Stimulated activated CD4-positive, alpha-beta T cell treated with anti-CD3 and anti-CD28 coated beads, Interleukin-15, amount 100 ng/mL, for 48 hours (primary cell): ENCODE results near the gene THRB.
"Not testable (repeated sequence)": the region's sequence is repeated elsewhere in the genome, so short reads cannot be mapped to it uniquely, and the experiment has no call there.

Experiments used
- DNase-seq, 2 donors: peaks; one replicate each; pipeline ENCODE4 v3.0.0-alpha.2; 2020; ENCODE audit warnings: low read depth in 2 of 2

THRB gene

GRCh38 chr3:24447836-24448235 lies 46.8 kb downstream of the THRB start:
- no peak for DNase-seq

GRCh38 chr3:24446032-24446431 lies 48.6 kb downstream of the THRB start:
- DNase-seq: no peak

- no peak for DNase-seq
Measured at GRCh38 chr3:24443476-24443875, 51.2 kb downstream of the THRB start.

GRCh38 chr3:24440760-24441464 lies 53.7 kb downstream of the THRB start:
- no peak for DNase-seq

- DNase-seq: no peak
Measured at GRCh38 chr3:24439021-24439420, 55.6 kb downstream of the THRB start.

- no peak for DNase-seq
Measured at GRCh38 chr3:24437326-24437725, 57.3 kb downstream of the THRB start.

- DNase-seq: no peak
Measured at GRCh38 chr3:24435584-24435983, 59.1 kb downstream of the THRB start.

GRCh38 chr3:24434651-24435050 lies 60.0 kb downstream of the THRB start:
- DNase-seq: no peak

- no peak for DNase-seq
Measured at GRCh38 chr3:24433838-24434591, 60.6 kb downstream of the THRB start.

- DNase-seq: no peak
Measured at GRCh38 chr3:24432989-24433388, 61.7 kb downstream of the THRB start.

- DNase-seq: no peak
Measured at GRCh38 chr3:24428481-24428880, 66.2 kb downstream of the THRB start.

- no peak for DNase-seq
Measured at GRCh38 chr3:24426896-24427295, 67.8 kb downstream of the THRB start.

- DNase-seq: not testable (repeated sequence)
Measured at GRCh38 chr3:24420829-24421228, 73.8 kb downstream of the THRB start.

- no peak for DNase-seq
Measured at GRCh38 chr3:24420224-24420623, 74.4 kb downstream of the THRB start.

GRCh38 chr3:24419067-24419791 lies 75.4 kb downstream of the THRB start:
- no peak for DNase-seq

- DNase-seq: no peak
Measured at GRCh38 chr3:24417730-24418129, 76.9 kb downstream of the THRB start.

- no peak for DNase-seq
Measured at GRCh38 chr3:24416224-24416623, 78.4 kb downstream of the THRB start.

GRCh38 chr3:24415824-24416223 lies 78.8 kb downstream of the THRB start:
- no peak for DNase-seq

GRCh38 chr3:24413662-24414061 lies 81.0 kb downstream of the THRB start:
- not testable (repeated sequence) for DNase-seq

- DNase-seq: no peak
Measured at GRCh38 chr3:24410860-24411259, 83.8 kb downstream of the THRB start.

- no peak for DNase-seq
Measured at GRCh38 chr3:24407980-24408680, 86.5 kb downstream of the THRB start.

- DNase-seq: no peak
Measured at GRCh38 chr3:24406900-24407299, 87.8 kb downstream of the THRB start.
